Activated CD4-positive, CD25-positive, alpha-beta regulatory T cell (primary cell): ENCODE measurements around the gene MRPL16.
"Not testable (repeated sequence)": the region's sequence is repeated elsewhere in the genome, so short reads cannot be mapped to it uniquely, and the experiment has no call there.

Experiments used
- DNase-seq, 4 experiments: peaks; one replicate each; lab custom pipeline; 2025; lab: John Stamatoyannopoulos, UW

MRPL16 gene

GRCh38 chr11:59812220-59812619 lies 1.6 kb upstream of the MRPL16 start:
- no peak for DNase-seq

DNA sequence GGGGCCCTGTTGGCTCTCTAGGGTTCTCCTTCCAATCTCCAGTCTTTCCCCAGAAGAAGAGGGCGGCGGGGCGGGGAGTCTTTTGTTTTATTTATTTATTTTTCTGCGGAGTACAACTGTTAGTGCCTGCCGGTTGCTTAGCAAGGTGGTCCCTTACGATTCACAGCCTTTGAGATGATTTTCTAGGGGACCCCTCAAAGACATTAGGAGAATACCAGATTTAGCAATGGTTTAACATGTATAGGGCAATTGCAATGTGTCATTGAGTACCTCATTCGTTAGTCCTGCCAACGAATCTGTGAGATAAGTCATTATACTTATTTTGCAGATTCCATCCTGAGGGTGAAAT lies 307 bp upstream of the MRPL16 start:
- DNase-seq, result no peak

GRCh38 chr11:59807047-59807610 lies 3.4 kb downstream of the MRPL16 start:
- no peak for DNase-seq

DNA sequence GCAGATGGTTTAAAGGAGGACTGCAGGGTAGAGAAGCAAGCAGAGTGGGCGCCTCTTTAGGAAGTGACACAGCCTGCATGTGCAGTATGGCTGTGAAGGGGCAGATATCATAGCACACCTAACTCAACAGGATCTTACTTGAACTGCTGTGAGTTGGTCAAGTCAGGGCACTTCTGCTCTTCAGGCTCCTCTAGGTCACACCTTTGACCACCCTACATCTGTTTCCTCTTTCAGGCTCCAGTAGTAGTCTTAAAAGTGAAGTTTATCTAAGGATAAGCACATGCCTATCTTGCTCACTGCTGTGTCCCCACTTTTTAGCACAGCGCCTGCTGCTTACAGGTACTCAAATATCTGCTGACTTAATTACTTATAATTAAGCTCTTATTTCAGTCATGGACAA lies 6.5 kb downstream of the MRPL16 start:
- DNase-seq, result no peak

GRCh38 chr11:59802639-59803176 lies 7.9 kb downstream of the MRPL16 start:
- peak in 1 of 4 experiments; percentile 7 for DNase-seq

DNA sequence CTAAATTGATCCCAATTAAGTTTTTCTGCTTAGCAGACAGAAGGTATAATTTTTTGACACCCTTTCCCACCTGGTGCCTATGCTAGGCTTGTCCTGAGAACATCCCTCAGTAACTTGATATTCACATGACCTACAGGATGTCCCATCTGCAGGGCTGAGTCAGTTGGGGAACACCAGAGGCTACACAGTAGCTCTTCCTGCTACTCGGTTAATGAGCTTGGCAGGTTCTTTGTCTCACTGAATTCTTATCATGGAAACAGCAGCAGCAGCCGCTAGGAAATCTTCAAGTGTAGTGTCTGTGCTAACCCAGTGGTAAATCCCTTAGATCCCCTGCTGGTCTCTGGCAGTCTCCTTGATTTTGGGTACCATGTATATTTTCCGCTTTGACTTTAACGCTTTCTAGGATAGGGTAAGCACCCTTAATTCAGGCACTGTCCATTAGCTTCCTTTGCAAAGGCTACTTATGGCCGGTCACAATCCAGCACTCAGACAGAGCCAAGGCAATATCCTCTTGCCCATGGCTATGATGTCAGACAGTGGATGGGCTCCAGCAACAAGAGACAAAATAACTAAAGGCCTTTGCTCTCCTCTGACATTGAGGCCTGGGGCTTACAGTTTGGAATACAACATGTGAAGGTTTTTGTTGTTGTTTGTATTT lies 8.5 kb downstream of the MRPL16 start:
- no peak for DNase-seq

DNA sequence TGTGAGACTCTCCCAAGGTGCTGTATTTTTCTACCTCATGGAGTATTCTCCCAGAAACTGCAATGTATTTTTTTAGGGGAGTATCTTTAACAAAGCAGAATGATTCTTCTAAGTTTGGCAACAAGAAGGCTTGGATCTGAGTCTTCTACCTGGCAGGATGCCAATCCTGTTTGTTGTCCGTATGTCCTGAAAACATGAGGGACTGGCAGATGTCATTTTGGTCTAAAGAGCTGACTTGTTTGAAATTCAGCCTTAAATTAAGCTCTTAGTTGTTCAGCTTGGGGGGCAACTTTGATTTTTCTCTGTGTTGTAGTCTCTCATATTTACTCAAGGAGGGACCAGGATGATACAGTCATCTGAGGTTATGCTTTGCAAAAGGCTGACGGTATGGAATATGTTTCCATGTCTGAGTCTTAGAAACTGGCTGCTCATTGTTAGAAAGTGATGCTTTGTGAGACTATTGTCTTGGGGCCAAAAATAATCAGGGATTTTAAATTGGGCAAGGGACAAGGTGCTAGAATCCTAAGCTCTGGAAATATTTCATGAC lies 9.3 kb downstream of the MRPL16 start:
- DNase-seq, result no peak

GRCh38 chr11:59800390-59801025 lies 10.1 kb downstream of the MRPL16 start:
- no peak for DNase-seq

DNA sequence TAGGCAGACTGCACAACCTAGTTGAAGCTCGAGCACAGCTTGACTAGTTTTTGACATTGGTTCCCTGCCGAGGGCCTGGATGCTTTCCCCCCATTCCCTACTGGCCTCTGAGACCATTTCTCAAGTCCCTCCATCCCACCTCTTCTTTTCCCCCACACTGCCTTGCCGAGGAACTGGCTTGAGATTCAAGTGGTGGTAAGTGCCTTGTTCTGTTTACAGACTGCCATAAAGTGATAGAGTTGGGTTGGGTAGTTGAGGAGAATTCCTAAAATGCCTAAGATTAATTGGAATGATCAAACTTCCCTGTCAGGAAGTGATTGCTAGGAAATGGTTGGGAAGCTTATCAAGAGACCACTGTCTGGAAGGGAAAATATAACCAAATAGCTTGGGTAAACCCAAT lies 16.2 kb downstream of the MRPL16 start:
- no peak for DNase-seq

DNA sequence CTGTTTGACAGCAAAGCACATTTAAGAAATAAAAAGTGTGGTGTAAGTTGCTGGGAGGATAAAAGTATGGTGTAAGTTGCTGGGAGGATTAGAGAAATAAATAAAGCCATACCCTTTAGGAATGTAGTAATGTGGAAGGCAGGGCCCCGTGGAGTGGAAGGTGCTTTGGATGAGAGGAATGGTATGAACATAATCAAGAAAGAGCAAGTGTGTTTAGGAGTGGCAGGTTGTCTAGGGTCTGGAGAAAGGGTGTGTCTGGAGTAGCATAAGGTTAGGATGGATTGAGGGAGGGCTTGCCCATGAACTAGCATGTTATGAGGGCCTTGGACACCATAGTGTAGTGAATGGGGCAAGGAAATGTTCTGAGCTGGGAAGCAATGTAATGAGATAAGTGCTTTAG lies 18.1 kb downstream of the MRPL16 start:
- no peak for DNase-seq

DNA sequence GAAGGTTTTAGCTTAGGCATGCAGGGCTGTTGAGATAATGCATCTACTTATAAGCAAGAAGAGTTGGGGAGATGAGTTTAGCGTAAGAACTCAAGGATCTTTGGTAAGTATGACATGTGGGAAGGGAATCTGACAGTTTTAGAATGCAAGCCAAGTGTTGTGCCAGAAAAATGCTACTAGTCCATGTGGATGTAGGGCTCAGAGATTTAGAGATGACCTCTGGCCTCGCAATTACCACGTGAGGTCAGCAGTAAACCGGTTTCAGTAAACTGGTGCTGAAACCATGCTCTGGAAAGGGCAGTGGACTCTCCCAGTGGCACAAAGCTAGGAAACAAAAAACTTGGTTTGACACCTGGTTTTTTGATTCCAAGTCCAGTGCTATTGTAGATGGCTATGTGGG lies 18.9 kb downstream of the MRPL16 start:
- no peak for DNase-seq

GRCh38 chr11:59787816-59788215 lies 22.8 kb downstream of the MRPL16 start:
- DNase-seq, result no peak

GRCh38 chr11:59787255-59787588 lies 23.4 kb downstream of the MRPL16 start:
- DNase-seq, result no peak

DNA sequence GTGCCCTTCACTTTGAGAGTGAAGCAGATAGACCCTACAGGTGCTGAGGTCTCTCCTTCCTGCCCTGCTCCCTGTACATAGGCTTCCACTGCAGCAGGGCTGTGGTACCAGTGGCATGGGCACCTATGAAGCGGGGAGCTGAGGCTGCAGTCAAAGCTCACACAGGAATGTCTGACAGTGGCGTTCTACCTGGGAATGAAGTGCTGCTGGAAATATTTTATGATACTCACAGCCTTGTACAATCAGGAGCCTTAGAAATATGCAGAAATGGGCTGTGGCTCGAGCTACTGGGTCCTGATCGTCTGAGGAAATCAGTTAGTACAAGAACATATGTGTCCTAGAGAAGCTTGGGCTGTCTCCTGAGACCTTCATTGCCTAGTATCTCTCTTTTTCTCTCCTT lies 24.8 kb downstream of the MRPL16 start:
- DNase-seq, result no peak

DNA sequence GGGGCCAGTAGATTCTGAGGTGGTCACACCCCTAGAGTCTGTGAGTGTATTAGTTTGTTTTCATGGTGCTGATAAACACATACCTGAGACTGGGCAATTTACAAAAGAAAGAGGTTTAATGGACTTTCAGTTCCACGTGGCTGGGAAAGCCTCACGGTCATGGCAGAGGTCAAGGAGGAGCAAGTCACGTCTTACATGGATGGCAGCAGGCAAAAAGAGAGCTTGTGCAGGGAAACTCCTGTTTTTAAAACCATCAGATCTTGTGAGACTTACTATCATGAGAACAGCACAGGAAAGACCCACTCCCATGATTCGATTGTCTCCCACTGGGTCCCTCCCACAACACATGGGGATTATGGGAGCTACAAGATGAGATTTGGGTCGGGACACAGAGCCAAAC lies 26.1 kb downstream of the MRPL16 start:
- DNase-seq, result not testable (repeated sequence)

GRCh38 chr11:59783632-59784090 lies 26.9 kb downstream of the MRPL16 start:
- no peak for DNase-seq

- DNase-seq, result no peak
These were observed 28.5 kb downstream of the MRPL16 start for GRCh38 chr11:59782080-59782479.

DNA sequence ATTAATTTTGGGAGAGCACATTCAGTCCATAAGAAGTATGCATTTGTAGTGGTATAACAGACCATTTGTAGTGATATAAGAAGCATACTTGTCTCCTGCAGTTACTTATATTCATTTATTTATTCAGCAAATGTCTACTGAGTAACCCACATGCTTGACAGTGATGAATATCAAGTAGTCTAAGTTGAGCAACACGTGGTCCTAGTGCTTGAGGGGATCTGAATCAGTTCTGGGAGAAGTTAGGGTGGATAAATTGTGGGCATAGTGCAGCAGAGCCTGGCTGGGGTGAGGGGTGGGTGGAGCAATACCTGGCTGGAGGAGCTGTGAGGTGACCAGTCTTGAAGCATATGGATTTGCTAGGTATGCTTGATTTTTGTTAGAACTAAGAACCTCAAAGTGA lies 31.1 kb downstream of the MRPL16 start:
- DNase-seq, result no peak

GRCh38 chr11:59778122-59778521 lies 32.5 kb downstream of the MRPL16 start:
- DNase-seq, result no peak

- DNase-seq, result no peak
These were observed 33.5 kb downstream of the MRPL16 start for GRCh38 chr11:59777104-59777503.

- DNase-seq, result no peak
These were observed 34.1 kb downstream of the MRPL16 start for GRCh38 chr11:59776210-59777066.

- DNase-seq, result no peak
These were observed 37.5 kb downstream of the MRPL16 start for GRCh38 chr11:59773083-59773440.
